ENCODE data around the gene TEC.
"Not testable (repeated sequence)": the region's sequence is repeated elsewhere in the genome, so short reads cannot be mapped to it uniquely, and the experiment has no call there.

Gene TEC

DNA sequence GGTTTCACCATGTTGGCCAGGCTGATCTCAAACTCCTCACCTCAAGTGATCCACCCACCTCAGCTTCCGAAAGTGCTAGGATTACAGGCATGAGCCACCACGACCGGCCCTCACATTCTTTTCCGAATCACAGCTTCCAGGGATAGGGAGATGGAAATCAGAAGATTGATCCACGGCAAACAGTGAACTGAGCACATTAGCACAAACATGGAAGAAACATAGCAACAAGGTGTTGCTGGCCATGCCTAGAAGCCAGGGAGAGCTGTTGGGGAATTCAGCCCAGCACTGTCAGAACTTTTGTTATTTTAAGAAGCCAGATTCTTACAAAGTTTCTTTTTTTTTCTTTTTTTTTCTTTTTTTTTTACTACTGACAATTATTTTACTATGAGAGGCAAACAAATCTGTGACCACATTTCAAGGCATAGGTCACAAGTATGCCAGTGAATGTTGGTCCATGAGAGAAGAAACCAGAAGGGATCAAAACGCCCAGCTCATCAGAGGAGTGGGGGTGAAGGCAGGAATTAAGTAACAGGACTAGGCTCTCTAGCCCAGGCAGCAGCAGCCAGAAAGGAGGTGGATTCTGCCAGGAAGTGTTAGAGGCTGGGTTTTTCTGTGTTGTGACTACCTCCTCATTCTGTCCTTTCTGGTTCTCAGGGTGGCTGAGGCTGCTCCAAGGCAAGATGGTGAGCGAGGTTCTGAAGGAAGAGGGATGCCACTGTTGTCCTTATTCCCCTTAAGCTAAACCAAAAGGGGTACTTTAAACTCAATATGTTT, 44.1 kb downstream of the TEC start:
- ChIA-PET POLR2A (ENCODE audit: low non-redundant PET) (no interaction called here), CTCF (no interaction called here)
- no peak for DNase-seq (ENCODE audit: low spot score)
- TF ChIP-seq, protein P1, sequence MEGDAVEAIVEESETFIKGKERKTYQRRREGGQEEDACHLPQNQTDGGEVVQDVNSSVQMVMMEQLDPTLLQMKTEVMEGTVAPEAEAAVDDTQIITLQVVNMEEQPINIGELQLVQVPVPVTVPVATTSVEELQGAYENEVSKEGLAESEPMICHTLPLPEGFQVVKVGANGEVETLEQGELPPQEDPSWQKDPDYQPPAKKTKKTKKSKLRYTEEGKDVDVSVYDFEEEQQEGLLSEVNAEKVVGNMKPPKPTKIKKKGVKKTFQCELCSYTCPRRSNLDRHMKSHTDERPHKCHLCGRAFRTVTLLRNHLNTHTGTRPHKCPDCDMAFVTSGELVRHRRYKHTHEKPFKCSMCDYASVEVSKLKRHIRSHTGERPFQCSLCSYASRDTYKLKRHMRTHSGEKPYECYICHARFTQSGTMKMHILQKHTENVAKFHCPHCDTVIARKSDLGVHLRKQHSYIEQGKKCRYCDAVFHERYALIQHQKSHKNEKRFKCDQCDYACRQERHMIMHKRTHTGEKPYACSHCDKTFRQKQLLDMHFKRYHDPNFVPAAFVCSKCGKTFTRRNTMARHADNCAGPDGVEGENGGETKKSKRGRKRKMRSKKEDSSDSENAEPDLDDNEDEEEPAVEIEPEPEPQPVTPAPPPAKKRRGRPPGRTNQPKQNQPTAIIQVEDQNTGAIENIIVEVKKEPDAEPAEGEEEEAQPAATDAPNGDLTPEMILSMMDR (conservative IDR thresholded peaks at IDR 0.05; ENCODE audit: low read depth) = no peak
- H3K27ac ChIP-seq = no peak overlapping the region

DNA sequence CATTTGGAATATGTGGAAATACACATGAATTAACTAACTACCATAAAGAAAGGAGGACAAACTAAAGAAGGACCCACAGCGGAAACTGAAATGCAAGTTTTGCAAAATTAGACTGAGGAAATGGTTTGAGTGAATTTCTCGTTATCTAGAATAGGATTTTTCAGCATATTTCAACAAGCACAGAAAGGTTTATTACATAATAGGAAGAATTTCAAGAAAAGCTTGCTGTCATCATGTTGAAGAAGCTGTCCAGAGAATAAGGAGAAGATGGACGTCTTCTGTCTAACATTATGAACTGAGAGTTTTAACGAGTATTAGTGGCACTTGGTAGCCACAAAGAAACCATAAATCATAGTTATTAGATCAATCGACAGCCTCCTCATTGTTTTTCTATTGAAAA, 45.0 kb downstream of the TEC start:
- TF ChIP-seq, protein P1 (conservative IDR thresholded peaks at IDR 0.05; ENCODE audit: low read depth) = no peak
- no peak overlapping the region for H3K27ac ChIP-seq
- no peak for DNase-seq (ENCODE audit: low spot score)
- POLR2A ChIA-PET (ENCODE audit: low non-redundant PET) = no interaction called here
- CTCF ChIA-PET = interaction anchor here (0.6 kb wide), 1 partner anchor 652 kb away, joined by 5 read pairs; no protein-coding TSS in a partner anchor

DNA sequence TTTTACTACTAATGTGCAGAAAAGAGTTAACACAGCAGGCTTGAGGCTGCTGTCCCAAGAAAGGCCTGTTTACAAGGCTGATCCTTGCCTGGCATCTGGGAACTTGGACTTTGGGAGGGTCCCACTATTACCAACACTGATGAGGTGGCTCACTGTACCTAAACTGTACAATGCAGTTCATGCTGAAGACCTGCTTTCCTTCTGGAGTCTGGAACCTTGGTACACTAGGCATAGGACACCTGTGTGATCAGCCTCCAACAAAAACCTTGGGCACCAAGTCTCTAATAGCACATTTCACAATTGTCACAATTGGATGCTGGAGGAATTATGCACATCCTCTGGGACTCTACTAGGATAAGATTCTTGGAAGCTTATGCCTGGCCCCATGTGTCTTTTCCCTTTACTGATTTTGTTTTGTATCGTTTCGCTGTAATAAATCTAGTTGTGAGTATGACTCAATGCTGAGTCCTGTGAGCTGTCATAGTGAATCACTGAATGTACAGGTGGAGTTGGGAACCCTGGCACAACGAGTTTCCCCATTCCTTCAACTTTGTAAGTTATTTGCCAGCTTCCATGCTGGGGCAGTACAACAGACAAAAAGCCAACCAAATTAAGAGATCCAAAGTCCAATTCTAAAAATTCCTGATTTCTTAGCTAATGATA, 45.9 kb downstream of the TEC start:
- ChIA-PET POLR2A (ENCODE audit: low non-redundant PET) (no interaction called here), CTCF (no interaction called here)
- DNase-seq (ENCODE audit: low spot score) = peak; percentile 89
- H3K27ac ChIP-seq = no peak overlapping the region
- TF ChIP-seq, protein P1 (conservative IDR thresholded peaks at IDR 0.05; ENCODE audit: low read depth) = no peak

DNA sequence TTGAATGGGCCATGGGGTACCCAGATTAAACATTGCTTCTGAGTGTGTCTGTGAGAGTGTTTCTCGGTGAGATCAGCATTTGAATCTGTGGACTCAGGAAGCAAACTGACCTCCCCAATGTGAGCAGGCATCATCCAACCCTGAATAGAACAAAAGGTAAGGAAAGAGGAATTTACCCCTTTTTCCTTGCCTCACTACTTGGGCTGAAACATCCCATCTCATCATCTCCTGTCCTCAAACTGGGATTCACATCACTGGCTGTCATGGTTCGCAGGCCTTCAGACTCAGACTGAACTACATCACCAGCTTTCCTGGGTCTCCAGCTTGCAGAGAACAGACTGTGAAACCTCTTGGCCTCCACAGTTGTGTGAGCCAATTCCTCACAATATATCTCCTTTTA, 47.1 kb downstream of the TEC start:
- TF ChIP-seq, protein P1 (conservative IDR thresholded peaks at IDR 0.05; ENCODE audit: low read depth) = no peak
- no peak overlapping the region for H3K27ac ChIP-seq
- no peak for DNase-seq (ENCODE audit: low spot score)
- ChIA-PET CTCF (interaction anchor here (0.7 kb wide), 1 partner anchor 86 kb away, joined by 3 read pairs; no protein-coding TSS in a partner anchor), POLR2A (ENCODE audit: low non-redundant PET) (no interaction called here)

DNA sequence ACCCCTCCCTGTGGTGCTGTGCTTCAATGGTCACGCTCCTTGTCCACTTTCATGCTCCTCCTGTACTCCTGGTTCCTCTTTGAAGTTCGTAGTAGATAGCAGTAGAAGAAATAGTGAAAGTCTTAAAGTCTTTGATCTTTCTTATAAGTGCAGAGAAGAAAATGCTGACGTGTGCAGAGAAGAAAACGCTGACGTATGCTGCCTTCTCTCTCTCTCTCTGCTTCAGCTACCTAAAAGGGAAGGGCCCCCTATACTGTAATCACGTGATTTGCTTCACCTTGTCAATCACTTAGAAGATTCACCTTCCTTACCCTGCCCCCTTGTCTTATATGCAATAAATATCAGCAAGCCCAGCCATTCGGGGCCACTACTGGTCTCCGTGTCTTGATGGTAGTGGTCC, 50.2 kb downstream of the TEC start:
- DNase-seq (ENCODE audit: low spot score); POLR2A ChIA-PET (ENCODE audit: low non-redundant PET); H3K27ac ChIP-seq; CTCF ChIA-PET: not testable (repeated sequence)

DNA sequence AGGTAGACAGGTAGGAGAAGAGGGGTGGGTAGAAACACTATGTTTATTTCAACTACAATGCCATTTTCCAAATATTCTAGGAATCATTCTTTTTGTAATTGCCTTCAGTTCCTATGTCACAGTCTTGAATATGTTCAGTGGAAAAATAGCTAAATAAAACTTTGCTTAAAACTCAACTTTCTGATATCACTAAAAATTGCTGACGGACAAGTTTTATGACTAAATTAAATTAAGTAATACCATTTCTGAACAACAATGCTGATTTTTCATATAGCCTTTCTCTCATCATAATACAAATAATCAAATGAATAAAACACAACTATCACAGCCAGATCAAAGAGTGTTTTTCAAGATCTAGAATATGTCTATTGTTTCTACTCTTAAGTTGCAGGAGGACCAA, 53.1 kb downstream of the TEC start:
- POLR2A ChIA-PET (ENCODE audit: low non-redundant PET) = no interaction called here
- no peak overlapping the region for H3K27ac ChIP-seq
- DNase-seq (ENCODE audit: low spot score) = no peak
- CTCF ChIA-PET = interaction anchor here (0.7 kb wide), 1 partner anchor 33 kb away, joined by 3 read pairs; no protein-coding TSS in a partner anchor
- TF ChIP-seq, protein P1 (conservative IDR thresholded peaks at IDR 0.05; ENCODE audit: low read depth) = no peak

DNA sequence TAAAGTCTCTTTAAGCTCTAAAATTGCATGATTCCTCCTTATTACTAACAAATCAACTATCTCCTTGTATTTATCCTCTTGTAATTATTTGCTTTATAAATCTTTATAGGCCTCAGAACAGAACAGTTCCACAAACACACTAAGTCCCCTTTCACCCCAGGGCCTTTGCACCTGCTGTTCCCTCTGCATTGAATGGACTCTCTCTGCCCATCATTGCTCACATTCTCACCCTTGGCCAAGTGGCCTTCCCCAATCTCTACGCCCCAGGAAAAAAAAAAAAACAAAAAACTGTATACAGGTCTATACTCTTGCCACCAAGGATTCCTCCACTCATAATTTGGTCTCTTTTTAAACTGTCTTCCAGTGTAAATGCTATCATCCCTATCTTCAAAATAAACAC, 53.7 kb downstream of the TEC start:
- ChIA-PET CTCF (no interaction called here), POLR2A (ENCODE audit: low non-redundant PET) (no interaction called here)
- no peak overlapping the region for H3K27ac ChIP-seq
- no peak for DNase-seq (ENCODE audit: low spot score)
- TF ChIP-seq, protein P1 (conservative IDR thresholded peaks at IDR 0.05; ENCODE audit: low read depth) = no peak

All from RWPE1 (cell line).